GM12878 (cell line): ENCODE measurements around the gene FAM174A.

Experiments
- EZH2 ChIP-seq: IDR thresholded peaks from 2 replicates; pipeline ENCODE4 v1.6.1; 2012; ENCODE audit warnings: low read depth, mild to moderate bottlenecking, control low read depth, inconsistent platforms, low read length, borderline replicate concordance; ENCODE audit not compliant: control insufficient read depth
- GABPA ChIP-seq: IDR thresholded peaks from 2 replicates; pipeline ENCODE4 v1.6.1; 2014; ENCODE audit warnings: antibody characterized with exemption, low read depth, mild to moderate bottlenecking, inconsistent platforms
- TARDBP ChIP-seq: IDR thresholded peaks from 2 replicates; pipeline ENCODE4 v1.6.1; 2016; ENCODE audit warnings: borderline replicate concordance
- TF ChIP-seq, protein P1 (sequence below): fragments of 450-650 bp; IDR thresholded peaks from 2 replicates; pipeline ENCODE4 v1.6.1; 2017; ENCODE audit warnings: mild to moderate bottlenecking
- TF ChIP-seq, protein P2 (sequence below): IDR thresholded peaks from 2 replicates; pipeline ENCODE4 v1.6.1; 2011; ENCODE audit warnings: low read depth, mild to moderate bottlenecking, low read length, moderate library complexity, borderline replicate concordance; ENCODE audit errors: extremely low read depth

DNA sequence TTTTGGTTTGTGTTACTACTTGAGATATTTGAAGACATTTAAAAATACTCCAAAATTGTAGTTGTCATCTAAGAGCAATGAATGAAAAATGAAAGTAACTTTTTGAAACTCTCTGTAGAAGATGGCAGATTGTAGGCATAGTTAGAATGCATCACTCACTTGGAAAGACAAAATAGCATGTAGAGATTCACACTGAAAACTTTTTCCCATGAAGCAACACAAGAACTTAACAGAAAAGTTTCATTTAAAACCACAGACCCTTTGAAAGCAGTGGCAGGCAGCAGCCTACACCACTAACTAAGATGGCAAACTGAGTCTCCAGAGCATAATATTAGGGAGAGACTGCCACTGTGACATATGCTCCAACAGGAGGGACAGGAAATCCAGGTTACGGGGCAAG, 18.9 kb upstream of the FAM174A start:
- no peak for TF ChIP-seq TARDBP
- TF ChIP-seq, protein P1, sequence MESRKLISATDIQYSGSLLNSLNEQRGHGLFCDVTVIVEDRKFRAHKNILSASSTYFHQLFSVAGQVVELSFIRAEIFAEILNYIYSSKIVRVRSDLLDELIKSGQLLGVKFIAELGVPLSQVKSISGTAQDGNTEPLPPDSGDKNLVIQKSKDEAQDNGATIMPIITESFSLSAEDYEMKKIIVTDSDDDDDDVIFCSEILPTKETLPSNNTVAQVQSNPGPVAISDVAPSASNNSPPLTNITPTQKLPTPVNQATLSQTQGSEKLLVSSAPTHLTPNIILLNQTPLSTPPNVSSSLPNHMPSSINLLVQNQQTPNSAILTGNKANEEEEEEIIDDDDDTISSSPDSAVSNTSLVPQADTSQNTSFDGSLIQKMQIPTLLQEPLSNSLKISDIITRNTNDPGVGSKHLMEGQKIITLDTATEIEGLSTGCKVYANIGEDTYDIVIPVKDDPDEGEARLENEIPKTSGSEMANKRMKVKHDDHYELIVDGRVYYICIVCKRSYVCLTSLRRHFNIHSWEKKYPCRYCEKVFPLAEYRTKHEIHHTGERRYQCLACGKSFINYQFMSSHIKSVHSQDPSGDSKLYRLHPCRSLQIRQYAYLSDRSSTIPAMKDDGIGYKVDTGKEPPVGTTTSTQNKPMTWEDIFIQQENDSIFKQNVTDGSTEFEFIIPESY, result no peak
- no peak for TF ChIP-seq EZH2
- TF ChIP-seq, protein P2, sequence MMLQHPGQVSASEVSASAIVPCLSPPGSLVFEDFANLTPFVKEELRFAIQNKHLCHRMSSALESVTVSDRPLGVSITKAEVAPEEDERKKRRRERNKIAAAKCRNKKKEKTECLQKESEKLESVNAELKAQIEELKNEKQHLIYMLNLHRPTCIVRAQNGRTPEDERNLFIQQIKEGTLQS, result no peak
- TF ChIP-seq GABPA, result no peak
